GF-D8 (cell line): Measurements from ENCODE around the gene KRT16.
A peak's percentile ranks its signal among the peaks of the same experiment; 100 is the strongest.
"Not testable (repeated sequence)": the region's sequence is repeated elsewhere in the genome, so short reads cannot be mapped to it uniquely, and the experiment has no call there.

ENCODE experiments used
- DNase-seq: peaks from one replicate; lab custom pipeline; 2025; lab: John Stamatoyannopoulos, UW

KRT16 gene

DNA sequence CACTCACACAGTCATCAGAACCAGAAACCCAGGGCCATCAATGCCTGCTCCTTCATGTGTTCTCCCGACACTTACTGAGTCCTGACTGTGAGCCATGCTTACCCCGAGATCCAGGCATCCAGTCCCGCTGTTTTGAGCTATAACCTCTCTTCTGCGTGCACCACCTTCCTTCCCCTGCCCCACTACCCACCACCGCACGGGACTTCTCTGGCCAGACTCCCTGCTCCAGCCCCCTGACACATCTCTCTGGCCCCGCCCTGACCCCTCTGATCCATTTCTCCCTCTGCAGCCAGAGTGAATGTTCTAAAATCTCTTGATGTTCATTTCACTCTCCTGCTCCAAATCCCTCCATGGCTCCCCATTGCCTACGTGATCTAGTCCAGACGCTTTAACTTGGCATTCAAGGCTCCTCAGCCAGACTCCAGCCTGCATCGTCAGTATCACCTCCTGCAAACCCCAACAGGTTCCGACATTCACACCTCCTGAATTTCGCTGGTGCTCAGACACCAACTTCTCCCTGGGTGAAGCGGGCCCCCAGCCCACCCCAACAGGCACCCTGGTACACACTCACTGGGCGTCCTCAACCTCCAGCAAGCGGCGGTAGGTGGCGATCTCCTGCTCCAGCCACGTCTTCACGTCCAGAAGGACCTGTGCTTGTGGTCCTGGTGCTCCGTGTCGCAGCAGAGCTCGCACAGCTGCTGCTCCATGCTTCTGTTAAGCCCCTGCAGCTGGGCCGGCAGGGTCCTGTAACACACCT, 14.9 kb upstream of the KRT16 start:
- DNase-seq = no peak

DNA sequence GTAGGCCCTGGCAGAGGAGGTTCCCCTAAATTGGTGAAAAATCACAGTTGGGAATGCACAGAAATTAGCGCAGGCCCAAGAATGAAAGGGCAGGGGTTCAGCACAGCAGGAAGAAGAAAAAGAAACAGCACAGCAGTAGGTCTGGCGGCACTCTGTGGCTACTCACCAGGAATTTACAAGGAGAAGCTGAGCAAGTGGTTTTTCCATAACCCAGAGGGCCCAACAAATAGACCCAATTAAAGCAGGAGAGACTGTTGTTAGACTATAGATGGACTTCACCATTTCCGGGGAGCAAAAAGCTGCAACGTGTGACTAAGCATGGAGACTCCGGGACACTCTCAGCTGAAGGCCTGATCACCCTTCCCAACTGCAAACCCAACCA, 14.3 kb upstream of the KRT16 start:
- DNase-seq = not testable (repeated sequence)

DNA sequence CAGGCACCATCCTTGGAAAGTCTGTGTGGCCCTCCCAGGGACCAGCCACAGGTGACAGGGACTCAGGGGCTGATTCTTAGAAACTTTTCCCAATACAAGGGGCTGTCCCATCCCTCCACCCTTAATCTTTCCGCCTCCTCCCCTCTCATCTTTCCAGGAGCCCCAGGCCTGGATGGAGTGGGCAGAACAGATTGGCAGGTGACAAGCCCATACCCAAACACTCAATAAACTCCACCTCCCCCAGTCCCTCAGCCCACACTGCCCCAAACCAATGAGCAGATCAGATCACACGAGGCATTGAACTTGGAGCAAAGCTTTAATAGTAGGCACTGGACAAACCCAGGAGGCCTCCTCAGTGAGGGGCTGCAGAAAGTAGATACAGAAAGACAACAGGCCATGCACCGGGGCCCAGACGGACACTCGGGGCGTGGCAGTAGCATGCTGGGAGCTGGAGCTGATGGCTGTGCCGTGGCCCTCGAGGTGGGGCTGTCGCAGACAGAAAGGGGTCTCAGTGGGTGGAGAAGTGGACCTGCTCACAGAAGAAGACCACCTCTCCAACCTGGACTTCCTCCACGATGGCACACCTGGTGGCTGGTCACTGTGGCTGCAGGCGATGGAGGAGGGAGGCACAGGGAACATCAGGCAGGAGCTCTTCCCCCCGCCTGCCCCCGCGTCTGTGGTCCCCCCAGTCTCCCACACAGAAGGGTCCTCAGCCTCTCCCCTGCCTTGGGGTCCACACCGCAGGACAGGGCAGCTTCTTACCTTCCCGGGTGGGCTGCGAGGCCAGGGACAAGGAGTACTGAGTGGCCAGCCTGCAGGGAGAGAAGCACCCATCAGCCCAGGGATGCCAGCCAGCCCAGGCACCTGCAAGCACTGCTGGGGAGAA, 13.7 kb upstream of the KRT16 start:
- not testable (repeated sequence) for DNase-seq

DNA sequence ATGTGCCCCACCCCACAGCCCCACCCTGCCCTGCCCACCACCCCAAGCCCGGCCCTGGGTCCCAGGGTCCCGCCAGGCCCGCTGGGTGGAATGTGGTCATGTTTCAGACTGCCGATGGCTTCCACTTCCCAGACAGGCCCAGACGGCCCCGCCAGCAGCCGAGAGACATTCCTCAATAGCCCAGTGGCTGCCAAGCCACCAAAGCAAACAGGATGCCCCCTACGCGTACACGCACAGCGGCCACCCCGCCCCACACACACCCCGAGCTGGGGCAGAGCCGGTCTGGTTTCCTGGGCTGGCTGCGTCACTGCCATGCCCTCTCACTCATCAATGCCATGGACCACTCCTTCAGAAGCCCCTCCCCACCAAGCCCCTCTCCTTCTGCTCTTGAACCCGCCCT, 13.0 kb upstream of the KRT16 start:
- DNase-seq = peak; percentile 7

DNA sequence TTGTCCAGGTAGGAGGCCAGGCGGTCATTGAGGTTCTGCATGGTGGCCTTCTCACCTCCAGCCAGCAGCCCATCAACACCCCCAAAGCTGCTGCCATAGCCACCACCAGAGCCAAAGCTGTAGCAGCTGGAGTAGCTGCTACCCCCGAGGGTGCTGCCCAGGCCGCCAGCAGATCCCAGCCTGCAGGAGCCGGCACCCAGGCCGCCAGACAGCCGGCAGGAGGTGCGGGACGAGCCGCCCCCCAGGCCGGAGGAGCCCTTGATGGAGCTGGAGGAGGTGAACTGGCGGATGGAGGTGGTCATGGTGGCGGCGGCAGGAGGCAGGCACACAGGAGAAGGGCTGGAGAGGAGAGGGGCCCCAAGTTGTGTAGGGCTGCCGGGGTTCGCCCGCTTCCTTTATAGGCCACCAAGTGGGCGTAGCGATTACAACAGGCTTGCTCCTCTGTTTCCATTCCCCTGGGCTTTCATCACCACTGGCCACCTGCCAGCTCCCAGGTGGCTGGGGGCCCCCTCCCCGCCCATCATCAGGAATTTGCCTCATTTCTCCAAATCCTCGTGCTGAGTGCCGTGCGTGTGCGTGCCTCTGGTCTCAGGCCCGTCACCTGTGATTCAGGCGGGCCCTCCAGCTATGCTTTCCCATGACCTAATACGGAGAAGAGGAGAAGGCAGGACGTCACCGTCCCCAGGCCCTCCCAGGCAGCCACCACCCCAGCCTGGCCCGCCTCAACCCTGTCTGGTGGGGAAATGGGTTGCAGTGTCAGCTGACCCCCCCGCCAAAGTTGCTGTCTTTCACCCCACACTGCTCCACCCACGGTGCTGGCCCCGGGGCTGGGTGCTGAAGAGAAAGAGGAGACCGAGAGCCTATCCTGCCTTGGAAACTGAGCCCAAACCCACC, 11.9 kb upstream of the KRT16 start, which contains the start of gene KRT17:
TSS of gene KRT17 (minus strand) at position 368 of the 894 bp plus-strand sequence. CDS start at position 302, 66 bp downstream.
- DNase-seq = no peak

DNA sequence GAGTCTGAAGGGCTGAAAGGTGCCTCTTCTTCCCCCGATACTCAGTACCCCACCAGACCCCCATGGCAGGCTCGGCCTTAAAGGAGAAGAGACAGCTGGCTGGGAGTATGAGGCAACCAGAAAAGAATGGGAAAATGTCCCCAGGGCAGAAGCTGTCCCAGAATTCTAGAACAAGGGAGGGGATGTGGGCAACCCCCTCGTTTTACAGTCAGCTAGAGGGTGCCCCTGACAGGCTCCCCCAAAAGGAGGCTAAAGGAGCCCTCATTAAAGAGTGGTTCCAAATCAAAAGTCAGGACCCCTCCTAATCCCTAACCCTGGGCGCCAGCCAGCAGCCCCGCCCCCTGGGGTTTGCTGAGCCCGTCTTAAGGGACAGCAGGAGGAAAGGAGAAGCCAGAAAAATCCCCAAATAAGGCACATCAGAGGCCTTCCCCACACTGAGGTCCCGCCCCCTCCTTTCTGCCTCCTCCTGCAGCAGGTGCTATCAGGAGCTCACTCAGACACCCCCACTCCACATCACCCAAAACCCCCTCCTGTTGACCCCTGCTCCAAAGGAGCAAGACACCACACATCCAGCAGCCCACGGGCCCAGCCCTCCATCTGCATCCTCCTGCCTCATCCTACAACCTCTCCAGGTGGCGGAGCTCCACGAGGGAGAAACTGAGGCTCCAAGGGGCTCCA, 10.8 kb upstream of the KRT16 start:
- DNase-seq = not testable (repeated sequence)

DNA sequence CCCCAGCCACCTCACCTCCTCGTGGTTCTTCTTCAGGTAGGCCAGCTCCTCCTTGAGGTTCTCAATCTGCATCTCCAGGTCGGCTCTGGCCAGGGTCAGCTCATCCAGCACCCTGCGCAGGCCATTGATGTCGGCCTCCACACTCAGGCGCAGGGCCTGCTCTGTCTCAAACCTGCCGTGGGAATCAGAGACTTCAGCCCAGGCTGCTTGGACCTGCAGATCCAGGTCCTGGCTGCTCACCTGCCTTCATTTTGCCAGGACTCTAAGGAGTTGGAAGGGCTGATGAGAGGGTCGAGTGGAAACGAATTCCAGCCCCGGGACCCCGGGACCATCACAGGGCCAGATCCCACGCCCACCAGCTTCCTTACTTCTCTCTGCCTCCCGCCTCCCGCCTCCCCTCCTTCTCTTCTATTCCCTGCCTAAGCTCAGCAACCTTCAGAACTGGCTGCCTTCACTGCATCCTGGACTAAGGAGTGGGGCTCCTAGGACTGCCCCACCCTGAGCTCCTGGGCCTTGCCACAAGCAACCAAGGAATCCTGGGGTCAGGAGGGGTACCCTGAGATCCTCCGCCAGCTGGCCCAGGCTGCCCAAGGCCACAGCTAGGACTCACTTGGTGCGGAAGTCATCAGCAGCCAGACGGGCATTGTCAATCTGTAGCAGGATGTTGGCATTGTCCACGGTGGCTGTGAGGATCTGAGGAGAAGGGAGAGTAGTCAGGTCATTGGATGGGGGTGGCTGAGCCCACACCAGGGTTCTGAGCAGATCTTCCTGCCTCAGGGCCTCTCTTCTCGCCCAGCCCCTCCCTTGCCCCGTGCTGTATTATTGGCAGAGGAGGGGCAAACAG, 10.0 kb upstream of the KRT16 start:
- not testable (repeated sequence) for DNase-seq

DNA sequence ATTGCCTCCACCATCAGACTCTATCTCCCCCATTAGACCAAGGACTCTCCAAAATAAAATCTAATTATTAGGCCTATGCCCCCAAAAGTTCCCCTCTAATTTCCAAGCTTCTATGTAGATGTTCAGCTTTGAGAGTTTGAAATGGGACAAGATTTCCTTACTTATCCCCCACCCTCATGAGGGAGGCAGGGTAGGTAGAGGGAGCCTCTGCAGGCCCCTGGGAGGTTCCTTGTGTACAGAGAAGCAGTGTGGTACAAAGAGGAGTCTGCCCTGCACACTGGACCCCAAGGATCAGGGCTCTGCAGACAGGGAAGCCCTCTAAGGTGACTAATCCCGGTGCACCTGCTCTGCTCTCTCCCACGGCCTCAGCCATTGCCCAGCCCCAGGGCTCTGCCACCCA, 9.3 kb upstream of the KRT16 start:
- DNase-seq = no peak

DNA sequence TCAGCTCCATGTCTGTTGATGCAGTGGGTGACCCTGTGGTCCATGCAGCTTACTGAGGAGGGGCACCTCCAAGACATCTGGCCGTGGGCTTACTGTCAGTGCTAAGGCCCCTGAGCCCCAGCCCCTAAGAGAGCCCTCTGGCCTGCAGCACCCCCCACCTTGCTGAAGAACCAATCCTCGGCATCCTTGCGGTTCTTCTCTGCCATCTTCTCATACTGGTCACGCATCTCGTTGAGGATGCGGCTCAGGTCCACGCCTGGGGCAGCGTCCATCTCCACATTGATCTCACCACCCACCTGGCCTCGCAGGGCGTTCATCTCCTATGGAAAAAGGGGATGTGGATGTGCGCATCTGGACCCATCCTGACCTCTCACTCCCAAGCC, 8.9 kb upstream of the KRT16 start:
- not testable (repeated sequence) for DNase-seq

DNA sequence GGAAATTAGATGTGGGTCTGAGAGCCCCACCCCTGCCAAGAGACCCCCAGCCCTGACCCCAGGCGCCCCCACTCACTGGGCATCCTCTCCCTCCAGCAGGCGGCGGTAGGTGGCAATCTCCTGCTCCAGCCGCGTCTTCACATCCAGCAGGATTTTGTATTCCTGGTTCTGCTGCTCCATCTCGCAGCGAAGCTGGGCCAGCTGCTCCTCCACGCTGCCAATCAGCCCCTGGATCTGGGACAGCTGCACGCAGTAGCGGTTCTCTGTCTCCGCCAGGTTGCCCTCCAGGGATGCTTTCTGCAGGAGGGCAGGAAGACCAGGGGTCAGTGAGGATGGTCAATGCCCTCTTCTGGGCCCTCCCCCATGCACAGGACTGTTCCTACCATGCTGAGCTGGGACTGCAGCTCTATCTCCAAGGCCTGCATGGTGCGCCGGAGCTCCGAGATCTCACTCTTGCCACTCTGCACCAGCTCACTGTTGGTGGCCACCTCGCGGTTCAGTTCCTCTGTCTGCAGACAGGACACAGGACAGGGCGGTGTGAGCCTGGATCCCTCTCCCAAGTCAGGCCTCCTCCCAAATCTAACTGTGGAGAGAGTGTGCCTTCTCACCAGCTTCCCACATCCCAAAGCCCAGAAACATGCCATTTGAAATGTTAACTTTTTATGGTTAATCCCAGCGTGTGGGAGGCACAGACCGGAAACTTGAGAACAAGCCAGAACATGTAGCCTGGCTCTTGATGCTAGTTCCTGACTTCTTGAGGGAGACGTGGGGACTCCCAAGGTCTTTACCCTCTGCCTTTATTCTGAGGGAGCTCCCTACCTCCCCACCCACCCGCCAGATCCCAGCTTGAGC, 8.2 kb upstream of the KRT16 start:
- no peak for DNase-seq

DNA sequence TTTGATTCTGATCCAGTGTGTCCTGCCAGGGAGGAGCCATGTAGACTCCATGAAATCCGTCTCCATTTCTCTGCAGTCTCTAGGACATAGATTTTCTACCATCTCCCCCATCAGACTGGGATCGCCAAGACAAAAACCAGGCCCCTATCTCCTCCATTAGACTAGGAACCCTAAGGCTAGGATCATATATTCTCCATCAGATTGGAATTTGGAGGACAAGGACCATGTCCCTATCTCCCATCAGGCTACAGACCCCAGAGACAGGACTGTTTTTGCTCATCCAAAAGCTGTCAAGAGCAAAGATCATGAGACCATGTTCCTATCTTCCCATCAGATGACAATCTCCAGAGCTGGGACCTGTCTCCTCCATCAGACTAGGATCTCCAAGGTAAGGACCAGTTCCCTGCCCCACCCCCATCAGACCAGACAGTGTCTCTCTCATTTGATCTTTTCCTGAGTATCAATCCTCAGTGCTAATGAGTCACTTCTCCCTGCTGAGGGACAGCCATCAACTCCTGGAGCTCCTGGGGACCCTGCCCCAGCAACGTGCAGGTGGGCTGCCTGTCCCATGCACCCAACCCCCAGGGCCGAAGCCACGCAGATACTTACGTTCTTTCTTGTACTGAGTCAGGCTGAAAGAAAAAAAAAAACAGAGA, 7.5 kb upstream of the KRT16 start:
- not testable (repeated sequence) for DNase-seq

DNA sequence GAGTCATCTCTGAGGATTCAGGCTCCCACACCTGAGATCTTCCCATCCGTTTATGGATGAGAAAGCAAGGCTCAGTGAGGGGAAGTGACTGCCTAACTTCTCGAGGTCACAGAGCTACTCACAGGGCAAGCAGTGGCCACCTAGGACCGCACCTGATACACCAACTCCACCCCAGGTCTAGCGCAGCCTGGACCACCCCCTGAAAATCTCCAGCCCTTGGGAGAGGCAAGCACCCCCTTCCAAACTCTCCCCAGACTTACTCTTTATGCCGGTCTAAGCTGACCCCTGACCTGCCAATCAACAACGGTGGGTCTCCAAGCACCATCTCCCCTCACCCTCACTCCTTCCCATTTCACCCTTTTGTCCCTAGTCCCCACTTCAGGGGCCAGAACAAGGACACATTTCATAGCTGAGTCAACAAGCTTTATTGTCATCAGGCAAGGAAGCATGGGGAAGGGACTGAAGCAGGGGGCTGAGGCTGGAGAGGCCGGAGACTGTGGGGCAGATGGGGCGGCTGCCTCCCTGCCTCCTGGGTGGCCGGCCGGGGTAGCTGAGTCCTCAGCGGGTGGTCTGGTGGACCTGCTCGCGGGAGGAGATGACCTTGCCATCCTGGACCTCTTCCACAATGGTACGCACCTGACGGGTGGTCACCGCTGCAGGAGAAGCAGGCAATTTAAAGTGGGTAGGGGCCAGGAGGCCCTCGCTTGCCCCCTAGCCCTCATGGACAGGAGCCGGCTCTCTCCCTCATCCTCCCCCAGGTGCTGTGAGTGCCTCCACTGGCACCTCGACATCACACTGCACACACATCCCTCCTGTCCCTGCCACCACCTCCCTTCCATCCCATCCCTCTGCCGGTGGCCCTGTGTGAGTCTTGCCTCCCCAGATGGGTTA, 6.7 kb upstream of the KRT16 start:
- no peak for DNase-seq

DNA sequence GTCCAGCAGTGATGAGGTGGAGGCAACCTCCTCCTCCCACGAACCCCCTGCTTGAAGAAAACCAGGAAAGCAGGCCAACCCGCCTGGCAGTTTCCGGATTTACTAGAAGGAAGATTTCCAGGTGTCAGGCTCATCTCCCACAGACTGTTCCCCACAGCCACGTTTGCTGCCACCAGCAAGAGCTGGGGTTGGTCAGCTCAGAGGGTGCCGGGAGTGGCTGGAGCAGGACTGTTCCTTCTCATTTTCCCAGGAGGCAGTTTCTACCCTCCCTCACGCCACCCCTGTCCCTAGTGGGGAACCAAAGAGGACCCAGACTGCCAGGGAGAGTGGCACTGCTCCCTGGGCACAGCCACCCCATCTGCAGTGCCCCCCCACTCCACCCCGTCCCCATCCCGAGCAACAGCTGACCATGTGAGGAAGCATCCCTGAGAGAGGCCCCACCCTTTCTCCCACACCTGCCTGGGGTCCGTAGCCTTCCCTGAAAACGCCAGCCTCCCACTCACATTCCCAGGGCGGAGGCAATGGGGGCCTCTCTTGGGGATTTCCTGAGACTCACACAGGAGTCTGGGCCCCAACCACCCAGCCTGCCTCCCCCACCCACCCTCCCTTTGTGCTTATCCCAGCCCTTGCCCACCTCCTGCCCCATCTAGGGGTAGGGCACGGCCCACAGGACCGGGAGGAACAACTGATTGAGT, 5.9 kb upstream of the KRT16 start:
- no peak for DNase-seq

DNA sequence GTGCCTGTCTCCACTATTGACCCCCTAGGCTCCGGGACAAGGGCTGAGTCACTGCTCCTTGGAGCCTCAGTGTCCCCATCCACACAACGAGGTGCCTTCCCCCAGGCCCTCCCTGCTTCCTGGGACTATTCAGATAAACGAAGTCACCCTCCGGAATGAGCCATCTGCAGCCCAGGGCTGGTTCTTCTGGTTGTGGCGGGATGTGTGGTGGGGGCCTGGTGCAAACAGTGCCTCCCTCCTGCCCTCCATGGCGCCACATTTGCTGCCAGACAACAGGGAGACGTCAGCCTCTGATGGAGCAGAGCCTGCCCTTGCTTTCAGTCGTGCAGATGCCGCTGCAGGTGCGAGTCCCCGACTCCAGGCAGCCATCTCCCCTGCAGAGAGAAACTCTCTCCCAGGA, 5.1 kb upstream of the KRT16 start:
- no peak for DNase-seq

DNA sequence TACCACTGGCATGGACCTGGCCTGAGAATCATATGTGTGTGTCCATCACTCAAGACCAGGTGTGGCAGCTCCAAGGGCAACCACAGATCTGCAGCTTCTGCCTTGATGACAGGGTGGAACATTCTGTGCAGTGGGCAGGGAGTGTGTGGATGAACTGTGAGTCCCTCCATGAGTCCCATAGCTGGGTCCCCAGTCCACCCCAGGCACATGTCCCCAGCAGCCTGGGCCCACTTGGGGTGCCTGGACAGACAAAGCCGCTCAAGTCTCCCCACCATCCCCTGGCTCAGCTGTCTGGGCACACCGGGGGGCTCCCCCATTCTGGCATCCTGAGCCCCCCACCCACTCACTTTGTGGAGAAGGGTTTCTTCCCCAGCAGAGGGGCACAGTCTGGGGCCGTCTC, 4.6 kb upstream of the KRT16 start:
- DNase-seq = no peak

DNA sequence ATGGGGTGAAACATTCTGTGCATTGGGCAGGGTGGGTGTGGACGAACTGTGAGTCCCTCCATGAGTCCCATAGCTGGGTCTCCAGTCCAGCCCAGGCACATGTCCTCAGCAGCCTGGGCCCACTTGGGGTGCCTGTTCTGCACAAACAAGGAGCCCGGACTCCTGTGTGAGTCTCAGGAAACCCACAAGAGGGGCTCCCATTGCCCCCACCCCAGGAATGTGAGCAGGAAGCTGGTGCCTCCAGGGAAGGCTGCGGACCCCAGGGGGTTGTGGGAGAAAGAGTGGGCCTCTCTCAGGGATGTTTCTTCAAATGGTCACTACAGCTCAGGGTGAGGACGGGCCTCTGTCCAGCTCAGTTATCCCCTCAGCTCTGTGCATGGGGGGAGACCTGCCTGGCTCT, 3.9 kb upstream of the KRT16 start:
- not testable (repeated sequence) for DNase-seq

DNA sequence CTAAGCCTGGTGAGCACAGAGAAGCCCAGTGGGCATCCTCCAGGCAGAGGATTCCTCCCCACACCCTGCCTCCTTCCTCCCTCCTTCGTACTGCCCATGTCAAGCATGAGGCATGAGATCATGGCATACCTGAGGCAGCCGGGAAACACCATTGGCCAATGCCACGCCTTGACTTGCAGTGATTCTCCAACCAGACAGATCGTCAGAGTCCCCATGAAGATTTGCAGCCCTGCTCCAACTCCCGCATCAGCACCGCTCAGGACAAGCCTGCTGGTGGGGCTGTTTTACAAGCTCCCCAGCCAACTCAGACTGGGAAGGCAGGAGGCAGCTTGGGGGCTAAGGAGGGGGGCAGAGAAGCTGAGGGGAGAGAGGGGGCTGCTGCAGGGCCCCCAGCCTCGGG, 2.9 kb upstream of the KRT16 start:
- no peak for DNase-seq
